Activated CD4-positive, alpha-beta T cell treated with anti-CD3 and anti-CD28 coated beads, Interleukin-2, amount 10 ng/mL, durations not matched to agents 24 days and 14 days (primary cell): ENCODE data around the gene EPB41L4A. TPM values are rescaled to one million over a fixed set of nuclear protein-coding genes. Genes with fewer than 3 reads are reported as not detected.

ENCODE experiments used
- DNase-seq: peaks from one replicate; pipeline ENCODE4 v3.0.0; 2022
- H3K27ac Mint-ChIP-seq: one replicate; pipeline ENCODE4 v1.8.0; 2022; ENCODE audit warnings: mild to moderate bottlenecking, mixed read lengths
- H3K27me3 Mint-ChIP-seq: one replicate; pipeline ENCODE4 v1.8.0; 2022; ENCODE audit warnings: mixed read lengths
- H3K36me3 Mint-ChIP-seq: one replicate; pipeline ENCODE4 v1.8.0; 2022; ENCODE audit warnings: low read depth, mild to moderate bottlenecking, mixed read lengths
- H3K4me1 Mint-ChIP-seq: one replicate; pipeline ENCODE4 v1.8.0; 2021; ENCODE audit warnings: mixed read lengths
- H3K4me3 Mint-ChIP-seq: one replicate; pipeline ENCODE4 v1.8.0; 2022; ENCODE audit warnings: mild to moderate bottlenecking, moderate library complexity, mixed read lengths
- H3K9me3 Mint-ChIP-seq: one replicate; pipeline ENCODE4 v1.8.0; 2021; ENCODE audit warnings: mixed read lengths
- intact Hi-C: fragments of 100-400 bp; cut with micrococcal nuclease; formaldehyde crosslinking; loops from one replicate; pipeline ENCODE4 v1.15.1; 2023
- total RNA-seq: library from RNA; stranded (reverse); gene quantifications from 2 replicates; pipeline ENCODE4 v1.2.3, GENCODE V29; 2022

The EPB41L4A gene
- total RNA-seq, 1 donor from 2014 or later: not detected

DNA sequence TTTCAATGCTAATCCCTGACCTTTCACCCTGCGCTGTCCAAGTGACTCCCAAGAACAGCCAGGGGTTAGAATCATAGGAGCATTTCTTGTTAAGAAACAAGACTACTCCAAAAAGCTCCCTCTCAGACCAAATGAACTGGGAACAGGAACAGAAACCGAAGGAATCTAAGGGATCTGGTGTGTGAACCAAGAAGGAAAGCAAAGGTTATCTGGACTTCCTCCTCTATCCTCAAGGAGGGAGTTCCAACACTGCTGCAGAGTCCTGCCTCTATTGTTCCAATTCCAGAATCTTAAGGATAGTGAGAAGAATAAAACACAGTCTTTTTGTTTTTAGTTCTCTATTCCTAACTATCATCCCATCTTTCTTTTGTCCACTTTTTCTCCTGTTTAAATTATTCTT is 87.2 kb downstream of the EPB41L4A start:
- DNase-seq: no peak
- Mint-ChIP-seq H3K9me3 (no peaks in the 10 kb centered on the region), H3K27ac (no peak overlapping the region), H3K36me3 (no peaks in the 10 kb centered on the region), H3K4me1 (peaks cover 4% of the 10 kb centered on the region), H3K27me3 (peaks cover 20% of the 10 kb centered on the region), H3K4me3 (no peak overlapping the region)
- intact Hi-C loops: no loop called here

DNA sequence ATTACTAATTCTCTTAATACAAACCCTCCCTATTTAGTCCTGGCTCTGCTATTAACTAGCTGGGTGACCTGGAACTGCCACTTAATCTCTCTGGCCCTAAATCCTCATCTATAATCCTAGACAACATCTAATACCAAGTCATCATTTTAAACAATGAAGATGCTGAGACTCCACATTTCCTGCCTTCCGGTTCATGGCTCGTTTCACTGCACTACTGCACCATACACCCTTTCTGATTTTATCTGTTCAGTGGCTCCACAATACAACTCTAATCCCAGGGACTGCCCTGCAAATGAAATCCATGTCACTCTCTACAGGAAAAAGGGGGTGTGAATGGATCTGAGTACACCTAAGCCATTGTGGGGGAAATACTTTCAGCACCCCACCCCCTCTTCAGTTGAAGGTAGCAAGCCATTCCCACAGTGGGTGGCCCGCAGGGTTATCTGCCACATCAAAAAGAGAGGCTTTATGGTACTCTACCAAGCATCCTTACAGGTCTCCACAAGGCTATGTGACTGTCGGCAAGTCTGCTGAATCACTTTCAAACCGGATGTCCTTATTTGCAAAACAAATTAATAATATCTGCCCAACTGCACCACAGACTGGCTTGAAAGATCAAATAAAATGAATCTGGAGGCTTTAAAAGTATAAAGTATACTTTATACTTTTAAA is 89.5 kb downstream of the EPB41L4A start:
- Mint-ChIP-seq H3K27me3 (peaks cover 17% of the 10 kb centered on the region), H3K9me3 (no peaks in the 10 kb centered on the region), H3K4me3 (no peak overlapping the region), H3K27ac (no peak overlapping the region), H3K4me1 (peaks cover 4% of the 10 kb centered on the region), H3K36me3 (no peaks in the 10 kb centered on the region)
- DNase-seq: no peak
- intact Hi-C loops: no loop called here

DNA sequence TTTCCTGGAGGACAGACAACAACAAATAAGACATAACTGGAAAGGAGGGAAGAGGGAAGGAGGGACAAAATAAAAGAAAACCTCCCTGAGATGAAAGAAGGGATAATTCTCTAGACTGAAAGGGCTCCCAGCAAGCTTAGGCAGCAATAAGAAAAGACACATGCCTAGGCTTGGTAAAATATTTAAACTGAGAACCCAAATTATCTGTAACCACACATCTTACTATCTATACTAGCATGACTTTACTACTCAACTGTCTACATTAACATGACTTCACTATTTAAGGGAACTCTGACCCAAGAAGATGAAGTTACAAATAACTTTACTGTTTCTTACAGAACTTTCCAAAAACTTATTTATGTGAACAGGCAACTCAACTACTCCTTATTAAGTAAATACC is 95.9 kb downstream of the EPB41L4A start:
- Mint-ChIP-seq H3K36me3 (no peaks in the 10 kb centered on the region), H3K4me3 (no peak overlapping the region), H3K9me3 (no peaks in the 10 kb centered on the region), H3K4me1 (no peaks in the 10 kb centered on the region), H3K27me3 (peaks cover 15% of the 10 kb centered on the region), H3K27ac (no peak overlapping the region)
- intact Hi-C loops: no loop called here
- DNase-seq: no peak

DNA sequence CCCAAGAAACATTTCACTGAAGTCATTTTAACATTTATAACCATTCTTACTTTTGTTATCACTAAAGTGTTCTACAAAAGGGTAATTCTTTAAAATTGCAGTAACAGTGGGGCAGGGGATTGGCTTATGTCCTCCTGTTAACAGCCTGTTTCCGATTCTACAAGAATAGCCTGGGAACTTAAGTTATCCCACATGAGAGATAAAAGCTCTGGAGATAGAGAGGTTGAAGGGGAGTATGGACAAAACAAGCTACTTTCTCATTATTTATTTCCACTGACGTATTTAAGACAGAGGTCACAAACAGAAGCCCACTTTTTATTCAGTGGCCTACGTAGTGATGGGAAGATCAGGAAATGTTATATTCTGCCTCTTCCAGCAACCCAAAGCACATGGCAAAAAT is 98.7 kb downstream of the EPB41L4A start:
- Mint-ChIP-seq H3K27me3 (peaks cover 9% of the 10 kb centered on the region), H3K9me3 (no peaks in the 10 kb centered on the region), H3K27ac (no peak overlapping the region), H3K4me3 (no peak overlapping the region), H3K4me1 (no peaks in the 10 kb centered on the region), H3K36me3 (no peaks in the 10 kb centered on the region)
- no peak for DNase-seq
- intact Hi-C loops: no loop called here

DNA sequence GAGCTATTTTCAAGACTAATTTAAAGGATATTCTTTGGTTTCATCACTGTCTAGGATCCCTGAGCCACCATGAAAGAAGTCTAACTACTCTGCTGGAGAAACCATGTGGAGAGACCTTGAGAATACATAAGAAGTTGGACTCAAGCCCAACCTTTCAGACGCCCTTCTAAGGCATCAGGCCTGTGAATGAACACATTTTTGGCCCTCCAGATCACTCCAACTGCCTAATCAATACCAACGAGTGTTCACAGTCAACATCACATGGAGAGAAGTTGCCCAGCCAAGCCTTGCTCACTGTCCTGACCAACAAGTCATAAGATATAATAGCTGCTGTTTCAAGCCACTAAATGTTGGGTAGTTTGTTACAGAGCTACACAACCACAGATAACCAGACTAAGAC is 100.7 kb downstream of the EPB41L4A start:
- Mint-ChIP-seq H3K27me3 (peaks cover 9% of the 10 kb centered on the region), H3K4me3 (no peak overlapping the region), H3K36me3 (no peaks in the 10 kb centered on the region), H3K9me3 (no peaks in the 10 kb centered on the region), H3K4me1 (no peaks in the 10 kb centered on the region), H3K27ac (no peak overlapping the region)
- no peak for DNase-seq
- intact Hi-C loops: no loop called here

DNA sequence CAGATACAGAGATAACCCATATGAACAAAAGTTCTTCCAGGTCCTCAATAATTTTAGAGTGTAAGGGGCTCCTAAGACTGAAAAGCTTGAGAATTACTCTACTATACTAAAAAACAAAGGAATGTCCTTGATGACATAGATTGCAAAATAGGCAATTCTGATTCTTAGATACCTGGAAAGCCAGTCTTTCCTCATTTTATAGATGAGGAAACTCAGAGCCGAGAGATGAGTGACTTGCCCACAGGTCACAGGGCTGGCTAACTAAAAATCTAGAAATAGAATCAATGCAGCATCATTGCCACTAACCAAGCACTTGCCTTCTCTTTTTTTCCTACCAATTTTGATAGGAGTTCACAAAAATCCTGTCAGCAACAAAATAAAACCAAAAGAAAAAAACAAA is 101.2 kb downstream of the EPB41L4A start:
- H3K9me3 Mint-ChIP-seq: no peaks in the 10 kb centered on the region
- H3K36me3 Mint-ChIP-seq: no peaks in the 10 kb centered on the region
- H3K4me1 Mint-ChIP-seq: no peaks in the 10 kb centered on the region
- no peak overlapping the region for H3K4me3 Mint-ChIP-seq
- no peak overlapping the region for H3K27ac Mint-ChIP-seq
- intact Hi-C loops: no loop called here
- H3K27me3 Mint-ChIP-seq: peaks cover 9% of the 10 kb centered on the region
- DNase-seq: no peak

DNA sequence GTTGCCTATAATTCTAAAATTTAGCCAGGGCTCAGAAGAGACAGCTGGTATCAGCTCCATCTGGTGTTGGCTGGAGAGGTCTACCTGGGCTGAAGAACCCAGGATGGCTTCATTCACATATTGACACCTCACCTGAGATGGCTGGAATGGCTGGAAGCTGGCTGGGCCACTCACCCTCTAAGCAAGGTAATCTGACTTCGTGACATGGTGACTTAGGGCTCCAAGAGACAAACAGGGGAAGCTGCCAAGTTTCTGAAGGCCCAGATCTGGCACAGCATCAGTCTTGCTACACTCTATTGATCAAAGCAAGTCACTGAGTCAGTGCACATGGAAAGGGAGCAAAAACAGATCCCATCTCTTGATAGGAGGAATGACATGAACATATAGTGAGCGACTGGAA is 102.3 kb downstream of the EPB41L4A start:
- no peaks in the 10 kb centered on the region for H3K4me1 Mint-ChIP-seq
- intact Hi-C loops: no loop called here
- H3K4me3 Mint-ChIP-seq: no peak overlapping the region
- H3K27me3 Mint-ChIP-seq: peaks cover 8% of the 10 kb centered on the region
- no peak for DNase-seq
- no peaks in the 10 kb centered on the region for H3K9me3 Mint-ChIP-seq
- no peak overlapping the region for H3K27ac Mint-ChIP-seq
- no peaks in the 10 kb centered on the region for H3K36me3 Mint-ChIP-seq

DNA sequence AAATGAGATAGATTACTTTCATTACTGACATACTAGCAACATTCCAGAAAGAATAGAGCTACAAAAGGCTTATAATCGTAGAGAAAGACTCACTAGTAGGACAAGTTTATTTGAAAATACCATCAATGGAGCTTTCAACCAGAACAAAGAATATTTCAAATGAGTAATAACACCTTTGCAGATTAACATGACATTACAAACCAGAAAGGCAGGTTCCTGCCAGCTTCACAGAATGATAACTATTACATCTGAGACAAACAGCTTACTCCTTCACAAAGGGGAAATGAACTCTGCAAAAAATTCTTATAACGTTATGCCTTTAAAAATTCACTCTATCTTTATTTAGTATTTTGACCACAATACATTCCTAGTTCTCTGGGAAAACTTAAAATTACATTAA is 103.1 kb downstream of the EPB41L4A start:
- peaks cover 7% of the 10 kb centered on the region for H3K27me3 Mint-ChIP-seq
- DNase-seq: no peak
- H3K36me3 Mint-ChIP-seq: no peaks in the 10 kb centered on the region
- no peak overlapping the region for H3K27ac Mint-ChIP-seq
- no peaks in the 10 kb centered on the region for H3K4me1 Mint-ChIP-seq
- H3K9me3 Mint-ChIP-seq: no peaks in the 10 kb centered on the region
- intact Hi-C loops: no loop called here
- H3K4me3 Mint-ChIP-seq: no peak overlapping the region

DNA sequence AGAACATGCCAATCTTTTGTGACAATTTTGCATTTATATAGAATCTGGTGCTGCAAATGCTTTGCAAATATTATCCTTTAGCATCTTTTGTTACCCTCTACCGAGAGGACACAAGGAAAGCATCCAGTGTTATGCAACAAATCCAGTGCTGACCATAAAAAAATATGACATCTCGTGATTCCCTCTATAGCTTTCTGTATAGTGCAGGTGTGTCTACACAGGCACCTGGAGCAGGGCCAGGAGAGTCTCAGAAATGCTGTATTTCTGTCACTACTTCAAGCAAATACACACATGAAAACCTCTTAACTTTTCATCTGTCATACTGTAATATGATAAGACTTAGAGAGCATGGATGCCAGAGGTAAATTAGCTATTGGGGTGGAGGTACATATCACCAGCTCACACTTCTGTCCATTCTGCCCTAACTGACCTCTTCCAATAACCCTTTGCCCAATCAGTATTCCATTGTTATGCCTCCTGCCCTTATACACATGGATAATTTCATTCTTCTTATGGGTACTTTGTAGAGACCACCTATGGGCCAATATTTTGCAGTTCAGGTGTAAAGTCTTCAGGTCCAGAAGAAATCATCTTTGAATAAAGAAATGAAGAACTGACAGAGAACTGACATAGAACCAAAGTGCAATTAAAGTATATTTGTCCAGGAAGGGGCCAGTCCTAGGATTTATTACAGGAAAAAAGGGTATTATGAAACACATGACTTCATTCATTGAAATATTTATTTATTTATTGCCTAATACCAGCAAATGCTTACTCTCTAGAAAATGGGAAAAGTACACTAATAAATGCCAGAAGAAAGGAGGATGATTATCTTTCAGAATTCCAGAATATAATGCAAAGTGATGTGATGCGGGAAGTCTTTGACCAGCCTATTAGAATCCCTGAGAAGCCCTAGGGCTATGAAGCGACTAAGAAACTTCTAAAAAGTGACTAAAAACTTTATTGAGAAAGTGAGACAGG is 106.5 kb downstream of the EPB41L4A start:
- no peaks in the 10 kb centered on the region for H3K9me3 Mint-ChIP-seq
- no peak for DNase-seq
- intact Hi-C loops: no loop called here
- peaks cover 3% of the 10 kb centered on the region for H3K27me3 Mint-ChIP-seq
- H3K4me3 Mint-ChIP-seq: no peak overlapping the region
- H3K27ac Mint-ChIP-seq: no peak overlapping the region
- H3K36me3 Mint-ChIP-seq: no peaks in the 10 kb centered on the region
- no peaks in the 10 kb centered on the region for H3K4me1 Mint-ChIP-seq

DNA sequence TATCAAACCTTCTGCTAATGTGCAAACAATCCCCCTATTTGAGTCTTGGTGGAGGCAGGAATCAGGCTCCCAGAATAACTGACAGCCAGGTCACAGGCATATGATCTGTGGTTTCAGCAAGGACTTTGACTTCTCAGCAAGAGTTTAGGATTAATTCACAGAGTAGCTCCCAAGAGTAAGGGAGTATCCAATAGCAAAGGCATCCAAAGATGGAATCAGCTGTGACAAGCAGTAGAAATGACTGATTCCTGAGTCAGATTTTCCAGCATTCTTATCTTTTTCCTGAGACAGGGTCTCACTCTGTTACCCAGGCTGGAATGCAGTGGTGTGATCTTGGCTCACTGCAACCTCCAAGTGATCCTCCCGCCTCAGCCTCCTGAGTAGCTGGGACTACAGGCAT is 108.3 kb downstream of the EPB41L4A start:
- no peaks in the 10 kb centered on the region for H3K9me3 Mint-ChIP-seq
- no peak overlapping the region for H3K4me3 Mint-ChIP-seq
- no peak overlapping the region for H3K27ac Mint-ChIP-seq
- no peaks in the 10 kb centered on the region for H3K36me3 Mint-ChIP-seq
- no peak for DNase-seq
- intact Hi-C loops: no loop called here
- H3K4me1 Mint-ChIP-seq: no peaks in the 10 kb centered on the region
- peaks cover 8% of the 10 kb centered on the region for H3K27me3 Mint-ChIP-seq

DNA sequence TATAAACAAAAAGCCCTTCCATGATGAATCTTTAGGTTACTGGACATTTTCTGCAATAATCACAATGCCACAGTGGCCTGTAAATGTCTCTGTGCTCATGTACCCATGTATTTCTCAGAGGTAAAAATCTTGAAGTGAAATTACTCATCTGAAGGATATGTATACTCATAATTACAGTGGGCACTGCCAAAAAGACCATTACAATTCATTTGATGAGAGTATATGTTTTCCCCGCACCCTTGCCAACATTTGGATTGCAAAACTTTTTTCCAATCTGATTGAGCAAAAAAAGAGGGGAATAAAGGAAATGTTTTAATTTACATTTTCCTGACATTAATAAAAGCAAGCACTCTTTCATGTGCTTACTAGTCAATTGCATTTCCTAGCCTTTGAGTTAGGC is 110.5 kb downstream of the EPB41L4A start:
- Mint-ChIP-seq H3K4me1 (no peaks in the 10 kb centered on the region), H3K27me3 (peaks cover 8% of the 10 kb centered on the region), H3K9me3 (no peaks in the 10 kb centered on the region), H3K4me3 (no peak overlapping the region), H3K36me3 (no peaks in the 10 kb centered on the region), H3K27ac (no peak overlapping the region)
- no peak for DNase-seq
- intact Hi-C loops: no loop called here

DNA sequence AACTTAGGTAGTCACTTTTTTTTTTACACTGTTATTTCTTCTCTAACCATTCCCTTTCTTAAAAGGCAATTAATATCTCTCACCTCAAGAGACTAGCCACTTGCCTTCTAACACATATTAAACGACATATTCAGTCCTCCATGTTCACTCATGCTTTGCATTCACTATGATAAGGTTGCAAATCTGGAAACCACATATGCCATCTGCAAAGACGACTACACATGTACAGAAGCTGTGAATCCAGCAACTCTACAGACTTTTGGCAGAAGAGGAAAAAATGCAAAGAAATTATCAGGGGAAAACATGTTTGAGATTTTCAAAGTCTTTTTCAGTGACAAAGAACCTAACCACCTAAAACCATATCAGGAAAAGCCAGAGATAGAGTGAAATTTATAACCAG is 112.1 kb downstream of the EPB41L4A start:
- Mint-ChIP-seq H3K9me3 (no peaks in the 10 kb centered on the region), H3K4me3 (no peak overlapping the region), H3K36me3 (no peaks in the 10 kb centered on the region), H3K27ac (no peak overlapping the region), H3K27me3 (peaks cover 8% of the 10 kb centered on the region), H3K4me1 (no peaks in the 10 kb centered on the region)
- DNase-seq: no peak
- intact Hi-C loops: no loop called here

DNA sequence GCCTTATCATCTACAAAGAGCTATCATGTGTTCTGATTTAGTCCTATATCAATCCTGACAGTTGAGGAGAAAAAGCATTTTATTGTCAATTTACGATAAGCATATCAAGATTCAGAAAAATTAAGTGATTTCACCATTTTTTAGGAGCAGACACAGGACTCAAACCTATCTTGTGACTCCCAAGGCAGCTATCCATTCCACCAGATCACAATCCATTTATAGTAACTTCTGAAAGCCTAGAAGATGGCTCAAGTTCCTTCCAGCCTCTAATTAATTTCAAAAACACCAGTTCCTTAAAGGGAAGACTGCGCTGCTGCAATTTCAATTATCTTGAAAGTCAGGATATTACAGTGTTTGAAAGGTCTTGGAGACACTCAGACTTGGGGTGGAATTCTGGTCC is 114.3 kb downstream of the EPB41L4A start:
- intact Hi-C loops: no loop called here
- Mint-ChIP-seq H3K36me3 (no peaks in the 10 kb centered on the region), H3K4me1 (no peaks in the 10 kb centered on the region)

DNA sequence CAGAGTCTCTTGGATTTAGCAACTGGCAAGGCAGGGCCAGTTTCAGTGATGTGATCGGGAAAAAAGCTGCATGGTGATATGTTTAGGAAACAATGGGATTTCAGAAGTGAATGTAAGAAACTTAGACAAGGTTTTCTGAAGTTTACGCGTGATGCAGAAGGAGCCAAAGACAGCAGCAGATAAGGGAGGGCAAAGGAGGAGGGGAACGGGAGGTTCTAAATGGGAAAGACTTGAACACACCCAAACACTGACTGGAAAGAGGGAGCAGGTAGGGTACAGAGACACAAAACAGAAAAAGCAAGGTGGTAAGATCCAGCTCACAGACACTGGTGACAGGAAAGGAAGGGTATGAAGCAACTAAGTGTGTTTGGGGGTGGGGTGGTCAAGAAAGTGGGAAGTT is 115.4 kb downstream of the EPB41L4A start:
- H3K27ac Mint-ChIP-seq: no peak overlapping the region
- H3K9me3 Mint-ChIP-seq: no peaks in the 10 kb centered on the region
- no peak overlapping the region for H3K4me3 Mint-ChIP-seq
- no peaks in the 10 kb centered on the region for H3K36me3 Mint-ChIP-seq
- H3K4me1 Mint-ChIP-seq: no peaks in the 10 kb centered on the region
- intact Hi-C loops: no loop called here
- peaks cover 5% of the 10 kb centered on the region for H3K27me3 Mint-ChIP-seq
- no peak for DNase-seq

More for the DNA sequence above, 114.3 kb downstream of the EPB41L4A start:
- Mint-ChIP-seq H3K4me3 (no peak overlapping the region), H3K27ac (no peak overlapping the region), H3K9me3 (no peaks in the 10 kb centered on the region), H3K27me3 (peaks cover 5% of the 10 kb centered on the region)
- no peak for DNase-seq
